Ishikawa (cell line): ENCODE data around the gene TPRG1.

Experiments
- CEBPB ChIP-seq: IDR thresholded peaks from 2 replicates; pipeline ENCODE4 v1.6.1; 2012
- CREB1 ChIP-seq: IDR thresholded peaks from 2 replicates; pipeline ENCODE4 v1.6.1; 2012; ENCODE audit warnings: low read depth
- EGR1 ChIP-seq: IDR thresholded peaks from 2 replicates; pipeline ENCODE4 v1.6.1; 2012
- EP300 ChIP-seq: IDR thresholded peaks from 2 replicates; pipeline ENCODE4 v1.6.1; 2012; ENCODE audit warnings: borderline replicate concordance
- FOXM1 ChIP-seq: IDR thresholded peaks from 2 replicates; pipeline ENCODE4 v1.6.1; 2012; ENCODE audit warnings: low read depth, borderline replicate concordance
- MAX ChIP-seq: IDR thresholded peaks from 2 replicates; pipeline ENCODE4 v1.6.1; 2012
- NFIC ChIP-seq: IDR thresholded peaks from 2 replicates; pipeline ENCODE4 v1.6.1; 2012
- RAD21 ChIP-seq: IDR thresholded peaks from 2 replicates; pipeline ENCODE4 v1.6.1; 2012; ENCODE audit warnings: low read depth
- REST ChIP-seq: IDR thresholded peaks from 2 replicates; pipeline ENCODE4 v1.6.1; 2012; ENCODE audit warnings: low read depth, mild to moderate bottlenecking
- TAF1 ChIP-seq: IDR thresholded peaks from 2 replicates; pipeline ENCODE4 v1.6.1; 2012; ENCODE audit warnings: low read depth, mild to moderate bottlenecking
- TCF12 ChIP-seq: IDR thresholded peaks from 2 replicates; pipeline ENCODE4 v1.6.1; 2012; ENCODE audit warnings: low read depth
- TEAD4 ChIP-seq: IDR thresholded peaks from 2 replicates; pipeline ENCODE4 v1.6.1; 2012
- USF1 ChIP-seq: IDR thresholded peaks from 2 replicates; pipeline ENCODE4 v1.6.1; 2012
- YY1 ChIP-seq: IDR thresholded peaks from 2 replicates; pipeline ENCODE4 v1.6.1; 2012; ENCODE audit warnings: low read depth
- ZBTB7A ChIP-seq: IDR thresholded peaks from 2 replicates; pipeline ENCODE4 v1.6.1; 2012; ENCODE audit warnings: low read depth

The TPRG1 gene

GRCh38 chr3:189308608-189309007 is 136.8 kb downstream of the TPRG1 start:
- TF ChIP-seq FOXM1 (peak; percentile 62; the same call in 1 of the 2 replicates), EP300 (peak; percentile 29; the same call in 1 of the 2 replicates), TCF12 (no peak), CEBPB (peak; percentile 73), NFIC (no peak; the same call in none of the 2 replicates), USF1 (no peak), CREB1 (no peak)

- TF ChIP-seq REST (no peak), TEAD4 (no peak), TCF12 (0 out of 2 replicates have a peak, but pooled peaks have one; percentile 26), ZBTB7A (no peak), MAX (no peak; the same call in 1 of the 2 replicates), NFIC (no peak)
Observed at GRCh38 chr3:189309400-189309975, 137.7 kb downstream of the TPRG1 start.

GRCh38 chr3:189311521-189311920 is 139.8 kb downstream of the TPRG1 start:
- no peak for TF ChIP-seq EP300
- TF ChIP-seq TCF12: no peak
- TF ChIP-seq CEBPB: 0 out of 2 replicates have a peak, but pooled peaks have one; percentile 8
- TF ChIP-seq CREB1: no peak
- no peak for TF ChIP-seq YY1
- TF ChIP-seq ZBTB7A: no peak
- TF ChIP-seq RAD21: no peak
- TF ChIP-seq MAX: 0 out of 2 replicates have a peak, but pooled peaks have one; percentile 21

- TF ChIP-seq EGR1 (no peak), REST (no peak), USF1 (no peak), RAD21 (no peak), ZBTB7A (no peak), CREB1 (no peak), TEAD4 (no peak), MAX (no peak), CEBPB (no peak), TCF12 (no peak), NFIC (no peak)
Observed at GRCh38 chr3:189312866-189313265, 141.1 kb downstream of the TPRG1 start.

GRCh38 chr3:189316296-189317019 is 144.7 kb downstream of the TPRG1 start:
- TF ChIP-seq ZBTB7A (no peak), YY1 (no peak), TCF12 (peak; percentile 73), TEAD4 (peak; percentile 73), USF1 (no peak), RAD21 (no peak), TAF1 (0 out of 2 replicates have a peak, but pooled peaks have one; percentile 18), CEBPB (no peak), REST (no peak), CREB1 (no peak), NFIC (peak; percentile 60), EGR1 (no peak), EP300 (peak; percentile 83), MAX (peak; percentile 7; the same call in 1 of the 2 replicates), FOXM1 (peak; percentile 73; the same call in 1 of the 2 replicates)
